Embryonic facial prominence (tissue), 1 donor: Measurements from ENCODE around the gene SERPINC1.
"Not testable (repeated sequence)": the region's sequence is repeated elsewhere in the genome, so short reads cannot be mapped to it uniquely, and the experiment has no call there.

ENCODE experiments used
- DNase-seq: peaks from one replicate; pipeline ENCODE4 v3.0.0-alpha.2; 2016; ENCODE audit errors: extremely low spot score

Gene SERPINC1

GRCh38 chr1:173917149-173917548, at the start of gene SERPINC1:
SERPINC1 (minus strand) TSS chr1:173917327; CDS start chr1:173917259, 68 bp downstream.
- DNase-seq = no peak

GRCh38 chr1:173965896-173966295, 48.8 kb upstream of the SERPINC1 start:
- not testable (repeated sequence) for DNase-seq

GRCh38 chr1:173963477-173963876, 46.4 kb upstream of the SERPINC1 start:
- DNase-seq = no peak

- DNase-seq = no peak
Measured at GRCh38 chr1:173960625-173961024, 43.5 kb upstream of the SERPINC1 start.

GRCh38 chr1:173954179-173954578, 37.1 kb upstream of the SERPINC1 start:
- DNase-seq = no peak

- DNase-seq = no peak
Measured at GRCh38 chr1:173948594-173948993, 31.5 kb upstream of the SERPINC1 start.

- DNase-seq = no peak
Measured at GRCh38 chr1:173946380-173946921, 29.3 kb upstream of the SERPINC1 start.

GRCh38 chr1:173937062-173937461, 19.9 kb upstream of the SERPINC1 start:
- DNase-seq = no peak

- no peak for DNase-seq
Measured at GRCh38 chr1:173934440-173934839, 17.3 kb upstream of the SERPINC1 start.

- DNase-seq = not testable (repeated sequence)
Measured at GRCh38 chr1:173930541-173930940, 13.4 kb upstream of the SERPINC1 start.

- no peak for DNase-seq
Measured at GRCh38 chr1:173925306-173926242, 8.4 kb upstream of the SERPINC1 start.

GRCh38 chr1:173920861-173921260, 3.7 kb upstream of the SERPINC1 start:
- DNase-seq = no peak

- DNase-seq = no peak
Measured at GRCh38 chr1:173917635-173918493, 737 bp upstream of the SERPINC1 start.

- DNase-seq = no peak
Measured at GRCh38 chr1:173916667-173917066, 460 bp downstream of the SERPINC1 start.

- no peak for DNase-seq
Measured at GRCh38 chr1:173915596-173915995, 1.5 kb downstream of the SERPINC1 start.

GRCh38 chr1:173914366-173914871, 2.7 kb downstream of the SERPINC1 start:
- no peak for DNase-seq

GRCh38 chr1:173913111-173913510, 4.0 kb downstream of the SERPINC1 start:
- DNase-seq = no peak

GRCh38 chr1:173903827-173904531, 13.1 kb downstream of the SERPINC1 start:
- no peak for DNase-seq

GRCh38 chr1:173900992-173901391, 16.1 kb downstream of the SERPINC1 start:
- no peak for DNase-seq

- DNase-seq = no peak
Measured at GRCh38 chr1:173900427-173900826, 16.7 kb downstream of the SERPINC1 start.

GRCh38 chr1:173894189-173894588, 22.9 kb downstream of the SERPINC1 start:
- no peak for DNase-seq
